Endodermal cell (in vitro differentiated cells): Measurements from ENCODE around the gene SDS. TPM values are rescaled to one million over a fixed set of nuclear protein-coding genes. Genes with fewer than 3 reads are reported as not detected.
"Not testable (repeated sequence)": the region's sequence is repeated elsewhere in the genome, so short reads cannot be mapped to it uniquely, and the experiment has no call there.

Experiments
- DNase-seq: peaks from one replicate; pipeline ENCODE4 v3.0.0-alpha.2; 2017
- H3K27ac ChIP-seq: 2 replicates; pipeline ENCODE4 v1.5.1; 2013; ENCODE audit warnings: mild to moderate bottlenecking, low read depth, low read length, moderate library complexity
- H3K27me3 ChIP-seq: 2 replicates; pipeline ENCODE4 v1.6.1; 2013; ENCODE audit warnings: mild to moderate bottlenecking, low read length, moderate library complexity; ENCODE audit not compliant: insufficient read depth, control insufficient read depth, poor library complexity, severe bottlenecking
- H3K36me3 ChIP-seq: 2 replicates; pipeline ENCODE4 v1.7.0; 2013; ENCODE audit warnings: mild to moderate bottlenecking, low read length, moderate library complexity; ENCODE audit not compliant: control insufficient read depth, insufficient read depth
- H3K4me1 ChIP-seq: one replicate; pipeline ENCODE4 v1.7.0; 2013; ENCODE audit warnings: low read length; ENCODE audit not compliant: control insufficient read depth, insufficient read depth
- H3K4me3 ChIP-seq: 2 replicates; pipeline ENCODE4 v1.5.1; 2013; ENCODE audit warnings: mild to moderate bottlenecking, low read length, moderate library complexity
- H3K9ac ChIP-seq: 2 replicates; pipeline ENCODE4 v1.6.1; 2013; ENCODE audit warnings: mild to moderate bottlenecking, low read length, moderate library complexity; ENCODE audit not compliant: poor library complexity, severe bottlenecking; ENCODE audit errors: extremely low read depth
- H3K9me3 ChIP-seq: 2 replicates; pipeline ENCODE4 v1.6.1; 2013; ENCODE audit warnings: mild to moderate bottlenecking, low read length, moderate library complexity; ENCODE audit not compliant: control insufficient read depth
- H3K27ac Mint-ChIP-seq: 2 replicates; pipeline ENCODE4 v1.8.0; 2020; ENCODE audit warnings: mixed read lengths
- H3K27me3 Mint-ChIP-seq: 2 replicates; pipeline ENCODE4 v1.8.0; 2021; ENCODE audit warnings: mild to moderate bottlenecking, mixed read lengths; ENCODE audit not compliant: insufficient read depth
- H3K36me3 Mint-ChIP-seq: 2 replicates; pipeline ENCODE4 v1.8.0; 2020; ENCODE audit warnings: low read depth, mixed read lengths
- H3K4me1 Mint-ChIP-seq: 2 replicates; pipeline ENCODE4 v1.8.0; 2020; ENCODE audit warnings: mixed read lengths
- H3K4me3 Mint-ChIP-seq: 2 replicates; pipeline ENCODE4 v1.8.0; 2020; ENCODE audit warnings: mild to moderate bottlenecking, moderate library complexity, mixed read lengths
- H3K9me3 Mint-ChIP-seq: 2 replicates; pipeline ENCODE4 v1.8.0; 2020; ENCODE audit warnings: mild to moderate bottlenecking, mixed read lengths
- CTCF ChIP-seq: fragments of 200-600 bp; sonication (generic); conservative IDR thresholded peaks from 2 replicates; pipeline ENCODE4 v1.5.0; 2021; ENCODE audit warnings: antibody characterized with exemption, mild to moderate bottlenecking
- WGBS, 2 experiments: methylation state at CpG; one replicate each; pipeline versions ENCODE4 v1.1.5 to v1.1.7; 2013; ENCODE audit warnings: missing lambda C conversion rate in 2 of 2, mixed read lengths in 1 of 2; ENCODE audit not compliant: insufficient coverage in 1 of 2, insufficient read length in 1 of 2; 5-methylcytosine and 5-hydroxymethylcytosine counted together
- total RNA-seq, 2 donors: library from RNA; stranded (reverse); fragmentation: NEBNext Ultra II Directional in 1 of 2; extraction: Animal tissue kit (Norgen Biotek cat#: 25700) in 1 of 2; gene quantifications; 2 replicates in 1 of 2; 3 replicates in 1 of 2; pipeline ENCODE4 v1.2.1, GENCODE V29; 2021

SDS gene
- total RNA-seq, 2 donors from 2014 or later = not detected

- H3K27me3 ChIP-seq = no peaks in the 10 kb centered on the region
- H3K27ac ChIP-seq = no peak overlapping the region
- H3K27me3 Mint-ChIP-seq = no peaks in the 10 kb centered on the region
- TF ChIP-seq CTCF = peak; percentile 65
- H3K36me3 Mint-ChIP-seq = peaks cover 9% of the 10 kb centered on the region
- no peak overlapping the region for H3K27ac Mint-ChIP-seq
- no peaks in the 10 kb centered on the region for H3K36me3 ChIP-seq
- H3K9ac ChIP-seq = no peak overlapping the region
- peak; percentile 65 for DNase-seq
- peaks cover 10% of the 10 kb centered on the region for H3K4me1 Mint-ChIP-seq
- H3K9me3 Mint-ChIP-seq = no peaks in the 10 kb centered on the region
- H3K4me3 ChIP-seq = no peak overlapping the region
- no peaks in the 10 kb centered on the region for H3K9me3 ChIP-seq
- peak overlapping the region; percentile 72 for H3K4me3 Mint-ChIP-seq
- 92 to 93% methylated on average over 5 to 9 of the region's 9 CpGs for WGBS, 2 experiments
- H3K4me1 ChIP-seq = peaks cover 4% of the 10 kb centered on the region
Observed at GRCh38 chr12:113359939-113360748, 43.5 kb downstream of the SDS start.

GRCh38 chr12:113359133-113359938 is 44.4 kb downstream of the SDS start:
- H3K27ac ChIP-seq = no peak overlapping the region
- TF ChIP-seq CTCF = no peak
- H3K4me1 ChIP-seq = peaks cover 4% of the 10 kb centered on the region
- no peaks in the 10 kb centered on the region for H3K9me3 Mint-ChIP-seq
- H3K27me3 ChIP-seq = no peaks in the 10 kb centered on the region
- no peak overlapping the region for H3K27ac Mint-ChIP-seq
- H3K9me3 ChIP-seq = no peaks in the 10 kb centered on the region
- H3K4me3 Mint-ChIP-seq = peak overlapping the region; percentile 72
- H3K36me3 Mint-ChIP-seq = peaks cover 6% of the 10 kb centered on the region
- H3K27me3 Mint-ChIP-seq = no peaks in the 10 kb centered on the region
- no peak for DNase-seq
- 62 to 74% methylated on average over 6 to 11 of the region's 11 CpGs for WGBS, 2 experiments
- no peaks in the 10 kb centered on the region for H3K36me3 ChIP-seq
- peak overlapping the region; percentile 90 for H3K4me3 ChIP-seq
- peak overlapping the region; percentile 59 for H3K9ac ChIP-seq
- peaks cover 10% of the 10 kb centered on the region for H3K4me1 Mint-ChIP-seq

- Mint-ChIP-seq H3K36me3 (peaks cover 3% of the 10 kb centered on the region), H3K27ac (peak within 1 kb of the TSS; percentile 91), H3K9me3 (no peaks in the 10 kb centered on the region), H3K4me3 (peak within 1 kb of the TSS; percentile 72), H3K4me1 (peaks cover 10% of the 10 kb centered on the region), H3K27me3 (no peaks in the 10 kb centered on the region)
- H3K36me3 ChIP-seq = no peaks in the 10 kb centered on the region
- 1 to 3% methylated on average over 13 to 67 of the region's 67 CpGs for WGBS, 2 experiments
- H3K4me3 ChIP-seq = peak within 1 kb of the TSS; percentile 90
- H3K4me1 ChIP-seq = peaks cover 4% of the 10 kb centered on the region
- no peaks in the 10 kb centered on the region for H3K9me3 ChIP-seq
- no peaks in the 10 kb centered on the region for H3K27me3 ChIP-seq
- H3K9ac ChIP-seq = peak within 1 kb of the TSS; percentile 59
- H3K27ac ChIP-seq = peak within 1 kb of the TSS; percentile 44
- peak; percentile 100 for DNase-seq
- peak; percentile 15 for TF ChIP-seq CTCF
Observed at GRCh38 chr12:113358381-113359132, 45.1 kb downstream of the SDS start, which contains the start of gene PLBD2. Gene PLBD2, plus strand, starts transcription at chr12:113358587. Its CDS starts 14 bp downstream, at chr12:113358601.

- not testable (repeated sequence) for H3K9me3 Mint-ChIP-seq, H3K27me3 ChIP-seq, H3K4me1 ChIP-seq, H3K27me3 Mint-ChIP-seq, H3K4me3 Mint-ChIP-seq, H3K9me3 ChIP-seq, H3K27ac ChIP-seq, H3K36me3 ChIP-seq, DNase-seq, H3K4me1 Mint-ChIP-seq, H3K27ac Mint-ChIP-seq, H3K36me3 Mint-ChIP-seq, H3K4me3 ChIP-seq, H3K9ac ChIP-seq
- WGBS, 2 experiments = 88 to 100% methylated on average over 5 to 7 of the region's 7 CpGs
Observed at GRCh38 chr12:113354192-113354591, 49.5 kb downstream of the SDS start.
